HFF-Myc (cell line): ENCODE measurements around the gene PRG3.

Experiments
- DNase-seq: peaks from one replicate; pipeline ENCODE4 v3.0.0-alpha.2; 2011; ENCODE audit warnings: low read depth; ENCODE audit errors: extremely low read depth
- H3K4me3 ChIP-seq: replicated peaks from 2 replicates; pipeline ENCODE4 v1.5.1; 2011; ENCODE audit warnings: low read depth, mild to moderate bottlenecking, control low read depth, low read length
- TF ChIP-seq, protein P1 (sequence below): IDR thresholded peaks from 2 replicates; pipeline ENCODE4 v1.5.1; 2012; ENCODE audit warnings: mild to moderate bottlenecking, low read depth, low read length, control low read depth; ENCODE audit errors: missing control alignments

PRG3 gene

DNA sequence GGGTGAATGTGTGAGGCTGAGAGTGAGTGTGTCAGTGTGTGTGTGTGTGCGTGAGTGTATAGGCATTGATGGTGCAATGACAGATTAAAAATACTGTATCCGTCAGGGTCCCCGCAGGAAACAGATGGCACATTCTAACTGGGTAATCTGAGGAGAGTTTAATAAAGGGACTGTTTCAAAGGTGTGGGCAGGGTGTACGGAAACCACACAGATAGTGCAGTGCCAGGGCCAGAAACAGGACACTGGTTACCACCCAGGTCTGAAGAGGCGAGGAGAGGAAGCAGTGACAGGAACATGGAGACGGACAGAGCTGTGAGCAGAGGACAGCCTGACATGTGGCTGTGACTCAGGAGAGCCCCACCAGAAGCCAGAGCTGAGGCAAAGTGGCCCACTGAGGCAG lies 26.3 kb downstream of the PRG3 start:
- no peak for DNase-seq
- no peak overlapping the region for H3K4me3 ChIP-seq

DNA sequence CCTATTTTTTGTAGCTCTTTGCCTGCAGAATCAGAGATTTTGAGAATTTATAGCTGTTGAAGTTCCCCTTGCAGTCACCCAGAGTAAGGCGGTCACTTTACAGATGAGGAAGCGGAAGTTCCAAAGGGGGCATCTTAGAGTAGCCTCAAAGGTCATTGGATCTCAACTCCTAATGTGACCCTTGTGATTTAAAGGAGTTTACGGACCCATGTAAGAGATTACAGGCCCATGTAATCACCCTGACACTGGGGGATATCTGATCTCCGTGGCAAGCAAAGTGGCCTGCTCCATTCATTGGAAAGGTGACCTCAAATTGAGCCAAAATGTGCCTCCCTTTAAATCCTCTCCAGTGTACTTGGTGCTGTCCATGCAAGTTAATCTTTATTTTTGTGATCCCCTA lies 27.1 kb downstream of the PRG3 start:
- H3K4me3 ChIP-seq, result no peak overlapping the region
- TF ChIP-seq, protein P1, sequence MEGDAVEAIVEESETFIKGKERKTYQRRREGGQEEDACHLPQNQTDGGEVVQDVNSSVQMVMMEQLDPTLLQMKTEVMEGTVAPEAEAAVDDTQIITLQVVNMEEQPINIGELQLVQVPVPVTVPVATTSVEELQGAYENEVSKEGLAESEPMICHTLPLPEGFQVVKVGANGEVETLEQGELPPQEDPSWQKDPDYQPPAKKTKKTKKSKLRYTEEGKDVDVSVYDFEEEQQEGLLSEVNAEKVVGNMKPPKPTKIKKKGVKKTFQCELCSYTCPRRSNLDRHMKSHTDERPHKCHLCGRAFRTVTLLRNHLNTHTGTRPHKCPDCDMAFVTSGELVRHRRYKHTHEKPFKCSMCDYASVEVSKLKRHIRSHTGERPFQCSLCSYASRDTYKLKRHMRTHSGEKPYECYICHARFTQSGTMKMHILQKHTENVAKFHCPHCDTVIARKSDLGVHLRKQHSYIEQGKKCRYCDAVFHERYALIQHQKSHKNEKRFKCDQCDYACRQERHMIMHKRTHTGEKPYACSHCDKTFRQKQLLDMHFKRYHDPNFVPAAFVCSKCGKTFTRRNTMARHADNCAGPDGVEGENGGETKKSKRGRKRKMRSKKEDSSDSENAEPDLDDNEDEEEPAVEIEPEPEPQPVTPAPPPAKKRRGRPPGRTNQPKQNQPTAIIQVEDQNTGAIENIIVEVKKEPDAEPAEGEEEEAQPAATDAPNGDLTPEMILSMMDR, result no peak
- no peak for DNase-seq

More for the DNA sequence above, 26.3 kb downstream of the PRG3 start:
- TF ChIP-seq, protein P1, result no peak

DNA sequence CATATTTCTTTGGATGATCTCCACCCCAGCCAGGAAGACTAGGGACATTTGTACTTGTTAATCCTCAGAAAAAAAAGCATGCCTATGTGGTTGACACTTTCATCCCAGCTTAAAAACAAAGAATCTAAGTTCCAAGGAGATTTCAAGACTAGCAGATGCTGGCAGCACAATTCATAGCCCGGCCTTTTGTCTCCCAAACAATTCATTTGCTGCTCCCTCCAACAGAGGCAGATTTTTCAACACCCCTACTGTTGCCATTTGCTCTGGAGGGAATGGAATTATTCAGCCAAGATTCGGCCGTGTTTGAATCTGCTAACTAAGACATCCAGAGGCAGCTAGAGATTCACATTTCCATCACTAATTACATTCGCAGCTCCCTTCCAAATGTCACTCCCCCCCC lies 27.5 kb downstream of the PRG3 start:
- TF ChIP-seq, protein P1, result no peak
- no peak for DNase-seq
- H3K4me3 ChIP-seq, result no peak overlapping the region

DNA sequence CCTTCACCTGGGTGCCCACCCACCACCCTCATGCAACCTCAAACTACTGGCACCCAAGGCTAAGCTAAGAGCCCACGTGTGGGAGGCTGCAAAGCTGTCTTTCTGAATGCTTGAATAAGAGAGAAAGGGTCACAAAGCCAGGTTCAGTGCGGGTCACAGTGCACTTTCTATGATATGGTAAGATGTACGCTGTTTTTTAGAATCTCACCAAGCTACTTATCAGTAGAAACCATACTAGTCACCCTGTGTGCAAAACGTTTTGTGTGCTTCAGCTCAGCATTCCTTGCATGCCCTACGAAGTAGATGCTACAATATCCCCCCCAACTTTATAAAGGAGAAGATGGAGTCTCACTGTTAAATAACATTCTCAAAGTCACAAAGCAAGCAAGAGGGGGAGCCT lies 27.9 kb downstream of the PRG3 start:
- TF ChIP-seq, protein P1, result no peak
- no peak for DNase-seq
- H3K4me3 ChIP-seq, result no peak overlapping the region

DNA sequence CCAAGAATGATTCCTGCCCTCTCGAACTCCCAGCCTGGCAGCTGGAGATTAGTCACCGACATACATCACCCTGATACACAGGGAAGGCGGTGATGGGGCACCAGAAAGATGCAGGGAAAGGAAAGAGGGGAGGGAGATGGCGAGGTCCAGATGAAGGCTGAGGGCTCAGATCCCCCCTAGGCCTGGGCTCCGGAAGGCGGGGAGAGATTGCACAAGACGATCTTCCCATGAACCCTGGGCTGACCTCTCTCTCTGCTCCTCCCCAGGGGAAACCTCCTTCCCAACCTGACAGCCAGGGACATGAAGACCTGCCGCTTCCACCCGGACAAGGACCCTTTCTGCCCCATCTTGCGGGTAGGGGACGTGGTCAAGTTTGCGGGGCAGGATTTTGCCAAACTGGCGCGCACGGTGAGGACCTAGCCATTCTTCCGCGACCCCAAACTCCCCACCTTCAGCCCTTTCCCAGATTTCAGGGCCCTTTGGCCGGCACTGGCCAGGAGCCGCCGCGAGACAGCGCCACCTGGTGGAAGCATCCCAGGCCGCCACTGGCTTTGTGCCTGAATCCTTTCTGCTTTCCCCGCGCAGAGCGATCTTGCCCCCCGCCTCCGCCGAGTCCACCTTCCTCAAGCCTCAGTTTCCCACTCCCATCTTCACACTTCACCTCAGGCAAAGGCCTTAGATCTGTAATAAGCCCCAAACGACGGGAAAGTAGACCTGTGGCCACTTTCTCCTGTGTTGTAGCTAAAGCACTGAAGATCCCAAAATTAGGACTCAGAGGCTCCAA lies 31.3 kb downstream of the PRG3 start:
- TF ChIP-seq, protein P1, result peak; percentile 91
- no peak for DNase-seq
- no peak overlapping the region for H3K4me3 ChIP-seq

DNA sequence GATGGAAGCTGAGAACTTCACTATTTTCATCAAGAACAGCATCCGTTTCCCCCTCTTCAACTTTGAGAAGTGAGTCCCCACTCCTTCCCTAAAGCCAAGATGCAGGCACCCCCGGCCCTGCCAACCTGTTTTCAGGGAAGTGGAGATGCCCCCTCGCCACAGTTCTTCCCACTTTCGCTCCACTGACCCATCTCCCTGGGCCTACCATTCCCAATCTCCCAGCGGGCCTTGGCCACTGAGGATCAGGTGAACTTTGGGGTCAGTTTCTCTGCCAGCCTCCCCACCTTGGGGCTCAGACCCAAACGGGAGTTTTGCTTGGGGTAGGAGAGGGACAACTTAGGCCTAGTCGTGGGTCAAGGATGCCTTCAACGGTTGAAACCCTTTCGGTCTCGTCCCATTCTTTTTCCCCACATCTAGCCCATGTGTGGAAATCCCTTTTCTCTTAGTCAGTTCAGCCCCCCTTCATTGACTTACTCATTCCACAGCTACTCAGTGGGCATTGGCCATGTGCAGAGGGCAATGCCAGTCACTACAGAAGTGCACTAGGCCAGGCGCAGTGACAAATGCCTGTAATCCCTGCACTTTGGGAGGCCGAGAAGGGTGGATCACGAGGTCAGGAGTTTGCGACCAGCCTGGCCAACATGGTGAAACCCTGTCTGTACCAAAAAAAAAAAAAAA lies 32.2 kb downstream of the PRG3 start:
- TF ChIP-seq, protein P1, result no peak
- DNase-seq, result no peak

More for the DNA sequence above, 32.2 kb downstream of the PRG3 start:
- no peak overlapping the region for H3K4me3 ChIP-seq
